Body of pancreas (tissue), 4 donors: ENCODE data around the gene KMT2C.

Source experiments
- CTCF ChIP-seq, 7 experiments: fragments of 450-650 bp in 4 of 7; fragments of 200-600 bp in 3 of 7; sonication (generic) in 3 of 7; IDR thresholded peaks; one replicate each; pipeline ENCODE4 v1.5.1; 2016 to 2019; ENCODE audit warnings: antibody characterized with exemption in 7 of 7
- POLR2A ChIP-seq, 3 donors: fragments of 450-650 bp; IDR thresholded peaks; one replicate each; pipeline ENCODE4 v1.6.1; 2016; ENCODE audit warnings: antibody characterized with exemption in 3 of 3, mild to moderate bottlenecking in 2 of 3

DNA sequence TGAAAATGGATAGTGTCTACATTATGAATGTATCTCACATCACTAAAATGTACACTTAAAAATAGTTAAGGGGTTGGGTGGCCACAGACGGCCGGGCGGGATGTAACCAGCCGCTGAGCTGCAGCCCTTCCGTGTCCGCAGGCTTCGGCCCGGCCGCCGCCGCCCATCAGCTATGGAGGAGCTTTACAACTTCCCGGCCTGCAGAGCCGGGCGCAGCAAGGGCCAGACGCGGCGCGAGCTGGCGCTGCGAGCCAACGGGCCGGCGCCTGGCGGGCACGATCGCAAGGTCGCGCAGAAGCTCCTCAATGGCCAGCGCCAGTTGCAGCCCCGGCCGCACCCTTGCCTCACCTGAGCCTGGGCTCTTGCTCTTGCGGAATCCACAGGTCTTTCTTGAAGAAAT lies 69.1 kb downstream of the KMT2C start:
- TF ChIP-seq CTCF (IDR thresholded peaks at IDR 0.05) = no peak
- no peak for TF ChIP-seq POLR2A (IDR thresholded peaks at IDR 0.05)
